Psoas muscle (tissue), 8 donors: ENCODE data around the gene MT3. TPM values are rescaled to one million over a fixed set of nuclear protein-coding genes. Genes with fewer than 3 reads are reported as not detected.

Source experiments
- ATAC-seq, 4 donors: fragments of 200-7000 bp; cut with Tn5 transposase; one replicate each; pipeline ENCODE4 v1.9.1; 2020; ENCODE audit warnings: moderate library complexity in 3 of 4, mild to moderate bottlenecking in 2 of 4
- DNase-seq, 2 donors: peaks; one replicate each; pipeline ENCODE4 v3.0.0-alpha.2; 2020
- H3K27ac ChIP-seq: fragments of 200-600 bp; one replicate; pipeline ENCODE4 v1.8.0; 2022
- H3K27me3 ChIP-seq, 3 donors: fragments of 200-600 bp in 1 of 3; one replicate each; pipeline versions ENCODE4 v1.6.1 to v1.8.0; 2013 to 2022; ENCODE audit warnings: low read length in 2 of 3, mild to moderate bottlenecking in 2 of 3, moderate library complexity in 1 of 3; ENCODE audit not compliant: insufficient read depth in 3 of 3
- H3K36me3 ChIP-seq, 2 donors: fragments of 200-600 bp in 1 of 2; one replicate each; pipeline versions ENCODE4 v1.6.1 to v1.8.0; 2013 to 2022; ENCODE audit warnings: low read depth in 1 of 2, mild to moderate bottlenecking in 1 of 2, moderate library complexity in 1 of 2; ENCODE audit not compliant: insufficient read depth in 1 of 2
- H3K4me1 ChIP-seq: fragments of 200-600 bp; one replicate; pipeline ENCODE4 v1.8.0; 2022
- H3K4me3 ChIP-seq: fragments of 200-600 bp; one replicate; pipeline ENCODE4 v1.8.0; 2022; ENCODE audit warnings: mild to moderate bottlenecking
- H3K9me3 ChIP-seq: fragments of 200-600 bp; one replicate; pipeline ENCODE4 v1.8.0; 2022
- CTCF ChIP-seq: fragments of 200-600 bp; IDR thresholded peaks from one replicate; pipeline ENCODE4 v1.8.0; 2022; ENCODE audit warnings: antibody characterized with exemption
- WGBS, 3 donors: extraction: QIAGEN DNeasy Blood & Tissue Kit; methylation state at CpG; one replicate each; pipeline versions ENCODE4 v1.1.6 to v1.1.7; 2013; 5-methylcytosine and 5-hydroxymethylcytosine counted together
- intact Hi-C, 2 donors: fragments of 100-400 bp; cut with DNase I; formaldehyde crosslinking; loops; one replicate each; pipeline versions ENCODE4 v1.11.0 to v1.14.2; 2022
- polyA plus RNA-seq, 3 donors: library from polyadenylated mRNA; stranded (reverse); fragments of 200-250 nt; gene quantifications; one replicate each; pipeline ENCODE4 v1.2.3, GENCODE V29; 2013
- total RNA-seq, 4 donors: library from RNA; stranded (reverse); fragmentation: NEBNext Ultra II Directional in 2 of 4; extraction: Animal tissue kit (Norgen Biotek cat#: 25700) in 2 of 4; gene quantifications; one replicate each; pipeline versions ENCODE4 v1.2.1 to v1.2.4, GENCODE V29; 2021 to 2023
- donor health status: healthy with polysubstance abuse.
- donor health status: DM: no; HTN: no; CAD: no; lungs with moderate emphysema.
- donor health status: Bipolar disorder and iron deficiency.
- donor health status: healthy.
- donor health status: DM: yes; HTN: yes; CAD: no.
- donor health status: DM: no; HTN: no; CAD: no.
- donor health status: DM: no; HTN: no; CAD: no.
- donor health status: DM: yes; HTN: yes; CAD: no.

MT3 gene
- total and polyA plus RNA-seq, 7 donors, result 0.57 to 10.5 (median 4.2) TPM; not detected in 1

DNA sequence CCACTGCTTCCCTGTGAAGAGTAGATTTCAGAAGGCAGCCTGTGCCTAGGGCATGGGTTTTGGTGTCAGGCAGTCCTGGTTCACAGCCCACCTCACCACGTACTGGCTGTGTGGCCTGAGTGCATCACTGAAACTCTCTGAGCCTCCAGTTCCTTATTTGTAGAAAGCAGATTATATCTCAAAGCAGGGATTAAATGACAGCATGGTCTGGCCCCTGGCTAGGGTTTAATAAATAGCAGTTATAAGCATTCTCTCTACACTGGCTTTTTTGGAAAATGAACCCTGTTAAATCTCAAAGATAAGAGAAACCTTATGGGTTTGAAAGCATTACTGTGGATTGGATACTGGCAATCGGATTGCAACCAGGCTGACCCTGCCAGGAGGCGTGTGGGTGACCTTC lies 40.2 kb downstream of the MT3 start:
- H3K27me3 ChIP-seq, result no peaks in the 10 kb centered on the region

DNA sequence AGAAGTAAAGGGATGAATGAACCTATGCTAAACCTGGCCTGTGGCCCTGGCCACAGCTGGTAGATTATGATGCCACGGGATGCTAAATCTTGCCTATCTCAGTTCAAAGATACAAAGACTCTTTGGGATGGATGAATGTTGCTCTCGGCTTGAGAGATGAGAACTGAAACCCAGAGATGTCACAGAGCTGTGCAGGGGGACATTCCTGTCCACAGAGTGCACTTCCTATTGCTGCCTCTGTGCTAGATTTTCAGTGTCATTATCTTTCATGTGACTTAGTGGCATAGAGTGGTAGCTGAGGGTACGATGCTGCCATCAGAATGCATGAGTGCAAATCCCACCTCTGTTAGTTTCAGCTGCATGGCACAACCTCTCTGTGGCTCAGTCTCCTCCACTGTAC lies 40.8 kb downstream of the MT3 start:
- WGBS, 3 donors, result 70 to 74% (median 74%) methylated on average over 3 of the region's 3 CpGs
- DNase-seq (no peak), ATAC-seq (no peak)
- TF ChIP-seq CTCF, result no peak
- H3K4me1 ChIP-seq, result peaks cover 29% of the 10 kb centered on the region
- no peak overlapping the region for H3K4me3 ChIP-seq
- no peaks in the 10 kb centered on the region for H3K9me3 ChIP-seq
- intact Hi-C loops, result loop anchor here in 1 of 2 donors (5.0 kb wide), 1 partner anchor 42 kb away; no protein-coding TSS in a partner anchor
- no peaks in the 10 kb centered on the region for H3K36me3 ChIP-seq
- H3K27ac ChIP-seq, result no peak overlapping the region
- H3K27me3 ChIP-seq, result no peaks in the 10 kb centered on the region

More for the DNA sequence above, 40.2 kb downstream of the MT3 start:
- no peak overlapping the region for H3K4me3 ChIP-seq
- DNase-seq (no peak), ATAC-seq (no peak)
- TF ChIP-seq CTCF, result no peak
- no peaks in the 10 kb centered on the region for H3K9me3 ChIP-seq
- H3K27ac ChIP-seq, result peak overlapping the region; percentile 97
- intact Hi-C loops, result loop anchor here in 1 of 2 donors (2.0 kb wide), 1 partner anchor 49 kb away; no protein-coding TSS in a partner anchor
- 50 to 69% (median 57%) methylated on average over 3 of the region's 3 CpGs for WGBS, 3 donors
- H3K36me3 ChIP-seq, result no peaks in the 10 kb centered on the region
- peaks cover 32% of the 10 kb centered on the region for H3K4me1 ChIP-seq

GRCh38 chr16:56631197-56631596 lies 41.9 kb downstream of the MT3 start:
- WGBS, 3 donors, result 88 to 94% (median 91%) methylated on average over 10 of the region's 10 CpGs
- Histone ChIP-seq H3K27ac (no peak overlapping the region), H3K4me3 (no peak overlapping the region), H3K9me3 (no peaks in the 10 kb centered on the region), H3K27me3 (peaks cover 0 to 2% (median 0%) of the 10 kb centered on the region in 3 donors), H3K4me1 (peaks cover 22% of the 10 kb centered on the region), H3K36me3 (no peaks in the 10 kb centered on the region)
- DNase-seq (no peak), ATAC-seq (no peak)
- intact Hi-C loops, result loop anchor here in 1 of 2 donors (5.0 kb wide), 1 partner anchor 41 kb away; no protein-coding TSS in a partner anchor
- no peak for TF ChIP-seq CTCF

DNA sequence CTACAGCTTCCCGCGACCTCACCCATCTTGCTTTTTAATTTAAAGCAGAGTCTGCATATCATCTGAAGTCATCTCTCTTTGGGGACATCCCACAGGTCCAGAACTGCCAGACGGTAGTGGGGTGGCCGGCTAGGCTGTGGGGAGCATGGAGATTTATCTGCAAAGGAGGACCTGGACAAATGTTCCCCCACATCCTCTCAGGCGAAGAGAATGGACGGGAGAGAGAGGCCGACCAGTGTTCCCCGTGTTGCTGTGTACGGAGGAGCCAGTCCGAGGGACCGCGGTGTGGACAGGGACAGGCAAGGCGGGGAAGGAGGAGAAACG lies 42.5 kb downstream of the MT3 start:
- Histone ChIP-seq H3K4me3 (peak overlapping the region; percentile 67), H3K27me3 (peaks cover 0 to 2% (median 0%) of the 10 kb centered on the region in 3 donors)

More for the DNA sequence above, 42.5 kb downstream of the MT3 start:
- no peaks in the 10 kb centered on the region for H3K36me3 ChIP-seq
- DNase-seq (no peak), ATAC-seq (peak in 1 of 4 donors; percentile 19)
- peaks cover 16% of the 10 kb centered on the region for H3K4me1 ChIP-seq
- no peak for TF ChIP-seq CTCF
- H3K27ac ChIP-seq, result peak overlapping the region; percentile 34
- intact Hi-C loops, result loop anchor here in 1 of 2 donors (5.0 kb wide), 1 partner anchor 41 kb away; no protein-coding TSS in a partner anchor
- no peaks in the 10 kb centered on the region for H3K9me3 ChIP-seq
- 40 to 46% (median 41%) methylated on average over 12 to 14 of the region's 14 CpGs for WGBS, 3 donors
